Measurements from ENCODE around the gene CDK2. TPM values are rescaled to one million over a fixed set of nuclear protein-coding genes. Genes with fewer than 3 reads are reported as not detected.
A peak's percentile ranks its signal among the peaks of the same experiment; 100 is the strongest.
"Not testable (repeated sequence)": the region's sequence is repeated elsewhere in the genome, so short reads cannot be mapped to it uniquely, and the experiment has no call there.

CDK2 gene
- polyA plus RNA-seq, 3 donors, result 59.1 to 65.3 (median 64.1) TPM

DNA sequence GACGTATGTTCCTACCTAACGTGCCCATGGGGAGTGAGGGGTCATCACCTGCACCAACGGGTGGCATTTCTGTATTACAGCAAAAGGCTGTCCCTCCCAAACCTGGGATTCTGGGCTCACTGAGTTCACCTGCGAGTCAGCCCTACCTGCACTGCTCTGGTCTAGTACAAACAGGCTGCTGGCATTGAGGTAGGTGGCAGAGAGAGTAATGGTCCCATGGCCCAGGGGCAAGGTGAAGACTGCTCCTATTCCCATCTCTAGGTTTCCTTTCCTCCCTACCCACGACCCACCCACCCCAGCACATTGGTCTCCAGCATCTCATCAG lies 30.9 kb downstream of the CDK2 start:
- no peak for DNase-seq (ENCODE audit: extremely low read depth in 1 of 11, low read depth in 9 of 11, low spot score in 4 of 11)

DNA sequence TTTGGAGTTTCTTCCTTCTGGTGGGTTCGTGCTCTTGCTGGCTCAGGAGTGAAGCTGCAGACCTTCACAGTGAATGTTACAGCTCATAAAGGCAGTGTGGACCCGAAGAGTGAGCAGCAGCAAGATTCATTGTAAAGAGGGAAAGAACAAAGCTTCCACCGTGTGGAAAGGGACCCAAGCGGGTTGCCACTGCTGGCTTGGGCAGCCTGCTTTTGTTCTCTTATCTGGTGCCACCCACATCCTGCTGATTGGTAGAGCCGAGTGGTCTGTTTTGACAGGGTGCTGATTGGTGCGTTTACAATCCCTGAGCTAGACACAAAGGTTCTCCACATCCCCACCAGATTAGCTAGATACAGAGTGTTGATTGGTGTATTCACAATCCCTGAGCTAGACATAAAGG lies 32.9 kb downstream of the CDK2 start:
- not testable (repeated sequence) for DNase-seq (ENCODE audit: extremely low read depth in 1 of 11, low read depth in 9 of 11, low spot score in 4 of 11)

DNA sequence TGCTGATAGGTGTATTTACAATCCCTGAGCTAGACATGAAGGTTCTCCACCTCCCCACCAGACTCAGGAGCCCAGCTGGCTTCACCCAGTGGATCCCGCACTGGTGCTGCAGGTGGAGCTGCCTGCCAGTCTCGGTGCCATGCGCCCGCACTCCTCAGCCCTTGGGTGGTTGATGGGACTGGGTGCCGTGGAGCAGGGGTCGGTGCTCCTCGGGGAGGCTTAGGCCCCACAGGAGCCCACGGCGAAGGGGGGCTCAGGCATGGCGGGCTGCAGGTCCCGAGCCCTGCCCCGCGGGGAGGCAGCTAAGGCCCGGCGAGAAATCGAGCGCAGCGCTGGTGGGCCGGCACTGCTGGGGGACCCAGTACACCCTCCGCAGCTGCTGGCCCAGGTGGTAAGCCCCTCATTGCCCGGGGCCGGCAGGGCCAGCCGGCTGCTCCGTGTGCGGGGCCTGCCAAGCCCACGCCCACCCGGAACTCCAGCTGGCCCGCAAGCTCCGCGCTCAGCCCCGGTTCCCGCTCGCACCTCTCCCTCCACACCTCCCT lies 33.4 kb downstream of the CDK2 start:
- DNase-seq (ENCODE audit: extremely low read depth in 1 of 11, low read depth in 9 of 11, low spot score in 4 of 11), result not testable (repeated sequence)

DNA sequence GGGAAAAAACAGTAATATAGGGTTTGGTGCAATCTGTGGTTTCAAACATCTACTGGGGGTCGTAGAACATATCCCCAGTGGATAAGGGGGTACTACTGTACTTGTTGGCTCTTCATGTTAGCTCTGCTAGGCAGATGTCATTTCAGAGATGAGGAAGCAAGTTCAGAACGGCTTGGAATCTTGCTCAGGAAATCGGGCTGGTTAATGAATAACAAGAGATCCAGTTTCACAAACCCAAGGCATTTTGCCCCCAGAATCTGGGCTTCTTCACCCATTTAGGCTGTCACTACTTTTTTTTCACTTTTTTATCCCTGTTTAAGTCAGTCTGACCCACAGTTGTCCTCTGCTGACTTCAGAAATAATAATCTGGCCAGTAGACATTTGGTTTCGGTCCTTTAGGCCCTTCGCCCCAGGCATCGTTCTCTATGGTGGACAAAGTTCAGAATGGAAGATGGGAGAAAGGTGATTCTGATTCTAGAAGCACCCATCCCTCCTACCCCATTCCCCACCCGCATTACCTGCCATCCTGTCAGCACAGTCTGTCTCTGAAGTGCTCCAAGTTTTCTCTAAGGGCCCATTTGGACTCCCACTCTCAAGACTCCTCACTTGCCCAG lies 35.0 kb downstream of the CDK2 start:
- DNase-seq (ENCODE audit: extremely low read depth in 1 of 11, low read depth in 9 of 11, low spot score in 4 of 11), result no peak

DNA sequence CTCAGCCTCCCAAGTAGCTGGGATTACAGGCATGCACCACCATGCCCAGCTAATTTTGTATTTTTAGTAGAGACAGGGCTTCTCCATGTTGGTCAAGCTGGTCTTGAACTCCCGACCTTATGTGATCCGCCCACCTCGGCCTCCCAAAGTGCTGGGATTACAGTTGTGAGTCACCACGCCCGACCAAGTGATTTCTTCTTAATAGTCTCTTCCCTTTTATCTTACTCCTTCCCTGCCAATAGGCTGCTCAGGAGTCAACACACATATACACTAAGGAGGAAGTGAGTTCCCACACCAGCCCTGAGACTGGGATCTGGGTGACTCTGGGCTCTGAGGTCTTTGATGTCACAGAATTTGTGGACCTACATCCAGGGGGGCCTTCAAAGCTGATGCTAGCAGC lies 36.7 kb downstream of the CDK2 start:
- DNase-seq (ENCODE audit: extremely low read depth in 1 of 11, low read depth in 9 of 11, low spot score in 4 of 11), result not testable (repeated sequence)

DNA sequence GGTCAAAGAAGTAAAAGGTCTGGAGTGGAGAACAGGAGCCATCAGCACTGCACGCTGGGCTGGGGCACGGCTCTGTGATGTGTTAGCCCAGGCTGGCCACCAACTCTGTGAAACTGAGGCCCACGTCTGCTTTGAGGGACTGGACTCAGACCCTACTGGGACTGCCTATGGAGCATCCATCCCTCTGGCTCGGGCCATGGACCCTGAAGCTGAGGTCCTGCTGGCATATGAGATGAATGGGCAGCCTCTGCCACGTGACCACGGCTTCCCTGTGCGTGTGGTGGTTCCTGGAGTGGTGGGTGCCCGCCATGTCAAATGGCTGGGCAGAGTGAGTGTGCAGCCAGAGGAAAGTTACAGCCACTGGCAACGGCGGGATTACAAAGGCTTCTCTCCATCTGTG lies 37.6 kb downstream of the CDK2 start:
- no peak for DNase-seq (ENCODE audit: extremely low read depth in 1 of 11, low read depth in 9 of 11, low spot score in 4 of 11)

DNA sequence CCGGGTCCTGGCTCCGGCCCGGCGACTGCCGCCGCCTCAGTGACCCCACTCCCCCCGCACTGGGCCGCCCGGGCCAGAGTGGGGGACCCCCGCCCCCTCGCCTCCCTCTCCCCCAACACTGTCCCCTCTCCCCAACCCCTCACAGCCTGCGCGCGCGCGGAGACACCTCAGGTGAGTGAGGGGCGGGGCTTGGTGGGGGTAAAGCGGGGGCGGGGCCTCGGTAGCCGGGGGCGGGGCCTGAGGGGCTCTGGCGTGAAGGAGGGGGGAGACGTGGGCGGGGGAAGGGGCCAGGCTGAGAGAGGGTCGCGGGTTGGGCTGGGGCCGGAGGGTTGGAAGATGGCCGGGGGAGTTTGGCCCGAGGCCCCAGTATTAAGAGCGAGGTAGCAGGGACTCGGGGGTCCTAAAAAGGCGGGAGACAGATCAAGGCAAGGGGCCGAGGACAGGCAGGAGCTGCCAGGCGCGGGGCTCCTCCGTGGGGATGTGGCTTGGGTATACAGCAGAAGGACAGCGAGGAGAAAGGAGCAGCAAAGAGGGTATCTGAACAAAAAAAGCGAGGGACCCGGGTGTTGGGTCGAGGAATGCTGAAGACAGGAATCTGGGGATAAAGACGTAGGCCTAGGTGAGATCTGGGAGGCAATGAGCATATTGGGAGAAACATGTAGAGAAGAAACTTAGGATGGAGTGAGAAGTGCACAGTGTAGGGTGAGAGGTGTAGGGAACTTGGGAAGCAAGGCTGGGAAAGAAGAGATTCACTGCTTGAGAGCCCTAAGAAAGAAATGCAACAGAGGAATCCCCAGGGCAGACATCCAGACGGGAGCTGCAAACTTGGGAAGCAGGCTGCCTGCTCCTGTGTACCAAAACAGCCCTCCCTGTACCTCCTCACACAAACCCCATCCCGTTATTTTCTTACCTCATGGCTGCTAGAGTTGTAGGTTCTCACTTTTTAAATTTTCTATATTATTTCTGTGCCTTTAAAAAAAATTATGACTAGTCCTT lies 41.2 kb downstream of the CDK2 start:
- DNase-seq (ENCODE audit: extremely low read depth in 1 of 11, low read depth in 9 of 11, low spot score in 4 of 11), result peak in 8 of 11 donors; percentile 51 to 71 (median 62)

DNA sequence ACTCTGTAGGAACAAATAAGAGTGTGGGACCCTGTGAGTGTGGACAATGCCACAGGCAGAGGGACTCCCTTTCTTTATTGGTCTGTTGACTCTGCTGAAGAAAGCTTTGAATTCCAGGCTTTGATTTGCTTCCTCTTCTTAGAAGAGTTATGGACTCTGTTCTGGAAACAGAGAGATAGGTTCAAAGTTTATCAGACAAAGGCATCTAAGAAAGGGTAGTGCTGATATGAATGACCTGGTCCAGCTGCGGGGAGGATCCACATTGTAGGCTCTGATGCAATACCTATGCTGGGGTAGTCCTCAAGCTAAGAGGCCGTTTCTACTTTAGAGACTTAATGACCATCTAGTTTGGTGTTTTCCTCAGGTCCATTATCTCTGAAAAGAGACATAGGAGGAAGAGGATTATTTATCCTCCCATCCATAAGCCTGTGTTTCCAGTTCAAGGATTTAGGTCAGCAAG lies 43.5 kb downstream of the CDK2 start:
- no peak for DNase-seq (ENCODE audit: extremely low read depth in 1 of 11, low read depth in 9 of 11, low spot score in 4 of 11)

DNA sequence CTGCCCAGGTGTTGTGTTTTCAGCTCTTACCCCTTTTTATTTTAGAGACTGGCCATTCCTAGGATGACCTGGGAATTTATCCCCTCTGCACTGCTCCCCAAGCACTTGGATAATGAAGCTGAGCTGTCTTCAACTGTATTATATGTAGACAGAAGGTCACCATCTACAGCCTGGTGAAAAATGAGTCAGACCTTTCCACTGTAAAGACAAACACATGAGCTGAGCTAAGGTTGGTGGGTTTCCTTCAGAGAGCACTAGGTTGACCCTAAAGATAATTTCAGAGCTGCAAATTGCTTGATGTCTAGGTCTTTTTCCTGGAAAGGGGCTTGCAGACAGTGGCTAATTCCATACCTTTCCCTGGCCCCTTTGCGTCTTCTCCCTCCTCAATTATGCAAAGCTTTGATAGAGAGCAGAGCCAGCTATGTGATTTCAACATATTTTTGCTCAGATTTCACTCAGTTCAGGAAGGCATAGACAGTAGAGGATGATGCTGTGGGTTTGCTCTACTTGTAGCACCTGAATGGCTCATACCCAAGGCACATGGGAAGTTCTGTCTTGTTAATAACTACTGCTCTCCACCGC lies 45.0 kb downstream of the CDK2 start:
- DNase-seq (ENCODE audit: extremely low read depth in 1 of 11, low read depth in 9 of 11, low spot score in 4 of 11), result no peak

DNA sequence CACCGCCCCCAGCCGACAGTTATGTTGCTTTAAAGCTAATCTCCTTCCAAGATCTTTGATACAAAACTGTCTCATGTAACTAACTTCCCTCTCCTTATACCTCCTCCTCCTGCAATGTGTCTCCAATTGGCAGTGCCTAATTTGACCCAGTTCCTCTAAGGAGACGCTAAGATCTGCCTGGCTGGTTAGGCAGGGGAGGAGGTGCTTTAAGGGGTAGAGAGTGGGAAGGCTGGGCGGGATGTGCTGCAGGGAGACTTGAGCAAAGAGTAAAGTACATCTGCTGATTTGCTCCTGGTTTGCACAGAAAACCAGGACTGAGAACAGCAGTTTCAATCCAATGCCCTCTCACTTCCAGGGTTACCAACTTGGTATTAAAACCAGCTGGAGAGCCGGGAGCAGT lies 46.9 kb downstream of the CDK2 start:
- no peak for DNase-seq (ENCODE audit: extremely low read depth in 1 of 11, low read depth in 9 of 11, low spot score in 4 of 11)

DNA sequence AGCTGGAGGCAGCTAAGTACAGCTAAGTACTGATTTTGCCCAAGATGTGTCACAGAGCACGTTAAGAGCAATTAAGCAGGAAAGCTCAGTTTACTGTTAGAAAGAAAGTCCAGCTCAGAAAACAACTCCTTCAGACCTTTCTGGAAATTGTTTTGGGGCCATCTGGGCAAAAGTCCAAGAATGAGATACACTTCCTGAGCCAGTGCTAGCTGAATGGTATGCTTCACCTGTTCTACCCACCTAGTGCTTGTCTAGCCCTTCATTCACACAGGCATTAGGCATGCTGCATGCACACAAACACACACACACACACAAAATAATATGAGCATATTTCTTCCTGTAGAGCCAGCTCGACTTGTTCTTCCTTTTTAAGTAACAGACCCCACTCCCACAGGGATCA lies 47.6 kb downstream of the CDK2 start:
- peak in 6 of 11 donors; percentile 48 to 77 (median 64) for DNase-seq (ENCODE audit: extremely low read depth in 1 of 11, low read depth in 9 of 11, low spot score in 4 of 11)

DNA sequence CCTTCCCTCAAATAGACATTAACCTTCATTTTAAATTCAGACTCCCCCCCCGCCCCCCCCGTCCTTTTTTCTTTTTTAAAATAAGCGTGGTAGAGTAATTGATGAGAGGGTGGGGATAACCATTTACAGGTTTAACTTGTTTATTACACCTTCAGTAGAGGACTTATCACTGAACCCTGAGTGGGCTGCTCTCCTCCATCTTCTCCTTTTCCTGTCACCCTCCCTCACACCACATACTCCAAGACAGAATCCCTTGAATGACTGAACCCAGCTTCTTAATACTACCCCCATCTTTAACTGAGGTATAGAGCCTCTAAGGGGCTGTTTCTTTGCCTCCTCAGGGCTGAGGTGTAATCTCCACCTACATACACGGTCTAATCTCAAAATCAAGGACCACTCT lies 50.6 kb downstream of the CDK2 start:
- DNase-seq (ENCODE audit: extremely low read depth in 1 of 11, low read depth in 9 of 11, low spot score in 4 of 11), result no peak

DNA sequence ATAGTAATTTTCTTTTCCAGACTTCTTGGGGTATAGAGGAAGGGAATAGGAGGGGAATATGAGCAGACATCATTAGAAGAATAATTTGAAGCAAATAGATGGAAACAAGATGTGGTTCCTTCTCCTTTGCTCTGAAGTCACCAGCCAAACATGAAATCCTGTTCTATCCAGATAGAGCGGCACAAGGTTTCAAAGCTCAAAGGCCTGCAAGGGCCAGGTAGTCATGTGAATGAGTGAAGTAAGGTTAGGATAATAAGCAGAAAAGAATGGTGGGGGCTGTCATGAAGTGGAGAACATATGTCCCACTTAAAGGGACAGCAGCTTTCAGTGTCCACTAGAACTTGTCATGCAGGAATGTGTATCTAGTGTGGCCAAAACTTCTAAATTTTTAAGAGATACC lies 51.7 kb downstream of the CDK2 start:
- DNase-seq (ENCODE audit: extremely low read depth in 1 of 11, low read depth in 9 of 11, low spot score in 4 of 11), result no peak

DNA sequence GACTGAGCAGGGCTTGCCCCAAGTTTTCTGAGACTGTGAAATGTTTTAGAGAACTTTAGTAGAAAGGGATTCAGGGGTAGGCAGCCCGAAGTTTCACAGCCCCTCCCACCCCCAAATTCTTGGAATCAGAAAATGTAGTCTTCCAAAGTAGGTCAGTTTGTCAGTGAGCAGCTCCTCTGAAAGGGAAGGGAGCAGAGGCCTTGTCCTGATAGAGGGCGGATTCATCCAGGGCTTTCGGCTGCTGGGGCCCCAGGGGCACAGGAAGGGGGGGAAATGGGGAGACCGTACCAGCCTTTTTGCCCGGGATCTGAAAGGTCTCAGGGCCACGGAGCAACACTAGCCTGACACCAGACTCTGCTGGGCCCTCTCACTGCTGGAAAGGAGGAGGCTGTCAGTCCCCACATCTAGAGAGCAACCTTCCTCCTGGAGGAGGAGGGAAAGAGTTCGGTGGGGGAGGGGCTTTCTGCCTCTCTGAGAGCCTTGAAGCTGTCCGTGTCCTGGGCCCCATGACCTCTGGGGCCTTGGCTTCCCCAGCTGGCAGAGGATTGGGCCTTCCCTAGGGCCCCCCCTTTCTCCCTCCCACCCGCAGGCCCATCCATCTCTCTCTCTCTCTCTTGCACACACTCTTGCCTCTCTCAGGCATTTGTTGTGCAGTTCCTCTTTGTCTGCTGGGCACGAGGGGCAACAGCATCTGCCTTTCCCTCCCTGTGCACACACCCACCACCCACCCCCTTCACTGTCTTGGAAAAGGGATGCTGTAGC lies 54.0 kb downstream of the CDK2 start, which contains the start of gene IKZF4:
Gene IKZF4 (plus strand): TSS at position 621 of the 762 bp plus-strand sequence. CDS start 451 bp downstream, outside the sequence.
- DNase-seq (ENCODE audit: extremely low read depth in 1 of 11, low read depth in 9 of 11, low spot score in 4 of 11), result peak in 9 of 11 donors; percentile 63 to 86 (median 80)

DNA sequence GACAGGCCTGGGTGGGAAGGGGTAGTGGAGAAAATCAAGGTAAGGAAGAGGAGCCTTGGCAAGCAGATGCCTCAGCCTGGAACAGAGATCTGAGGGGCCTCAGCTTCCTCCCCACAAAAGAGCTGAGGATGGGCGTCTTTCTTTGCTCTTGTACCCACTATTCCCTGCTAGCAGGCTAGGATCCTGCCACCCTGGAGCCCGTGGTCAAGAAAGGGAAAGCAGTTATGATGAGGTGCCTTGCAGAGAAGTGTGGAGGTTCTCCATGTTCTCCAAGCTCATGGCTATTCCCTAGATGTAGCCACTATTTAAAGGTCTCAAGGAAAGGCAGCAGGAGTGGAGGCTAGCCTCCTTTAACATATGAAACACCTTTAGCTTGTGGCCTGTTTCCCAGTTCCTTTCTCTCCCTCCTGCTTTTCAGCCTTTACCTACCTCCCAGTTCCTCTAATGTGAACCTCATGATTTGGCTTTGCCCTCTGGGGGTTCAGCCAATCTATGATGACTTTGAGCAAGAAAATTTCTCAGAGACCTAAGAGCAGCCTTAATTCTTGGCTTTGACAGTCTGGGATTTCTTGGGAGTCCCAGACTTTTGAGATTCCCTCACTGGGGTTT lies 55.4 kb downstream of the CDK2 start:
- no peak for DNase-seq (ENCODE audit: extremely low read depth in 1 of 11, low read depth in 9 of 11, low spot score in 4 of 11)

Measured in renal cortex interstitium (tissue), 11 donors.